ENCODE data around the gene BCL11B.

DNA sequence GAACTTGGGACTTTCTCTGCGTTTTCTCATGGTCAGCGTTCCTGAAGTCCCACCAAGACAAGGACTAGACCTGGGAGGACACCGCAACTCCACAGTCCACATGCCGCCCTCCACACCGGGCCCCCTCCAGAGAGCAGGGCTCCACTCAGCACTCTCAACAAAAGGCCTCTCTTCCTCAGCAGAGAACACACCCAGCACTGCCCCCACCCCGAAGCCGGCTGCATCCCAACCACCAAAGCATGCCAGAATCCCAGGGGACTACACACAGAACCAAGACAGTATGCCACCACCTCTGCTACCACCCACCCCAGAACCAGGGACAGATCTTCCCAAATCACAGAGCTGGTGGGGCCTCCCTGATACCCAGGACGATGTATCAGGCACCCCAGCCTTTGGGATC is 88.3 kb downstream of the BCL11B start:
- no peak for TF ChIP-seq POLR2A (IDR thresholded peaks at IDR 0.05)
- TF ChIP-seq, protein P1, sequence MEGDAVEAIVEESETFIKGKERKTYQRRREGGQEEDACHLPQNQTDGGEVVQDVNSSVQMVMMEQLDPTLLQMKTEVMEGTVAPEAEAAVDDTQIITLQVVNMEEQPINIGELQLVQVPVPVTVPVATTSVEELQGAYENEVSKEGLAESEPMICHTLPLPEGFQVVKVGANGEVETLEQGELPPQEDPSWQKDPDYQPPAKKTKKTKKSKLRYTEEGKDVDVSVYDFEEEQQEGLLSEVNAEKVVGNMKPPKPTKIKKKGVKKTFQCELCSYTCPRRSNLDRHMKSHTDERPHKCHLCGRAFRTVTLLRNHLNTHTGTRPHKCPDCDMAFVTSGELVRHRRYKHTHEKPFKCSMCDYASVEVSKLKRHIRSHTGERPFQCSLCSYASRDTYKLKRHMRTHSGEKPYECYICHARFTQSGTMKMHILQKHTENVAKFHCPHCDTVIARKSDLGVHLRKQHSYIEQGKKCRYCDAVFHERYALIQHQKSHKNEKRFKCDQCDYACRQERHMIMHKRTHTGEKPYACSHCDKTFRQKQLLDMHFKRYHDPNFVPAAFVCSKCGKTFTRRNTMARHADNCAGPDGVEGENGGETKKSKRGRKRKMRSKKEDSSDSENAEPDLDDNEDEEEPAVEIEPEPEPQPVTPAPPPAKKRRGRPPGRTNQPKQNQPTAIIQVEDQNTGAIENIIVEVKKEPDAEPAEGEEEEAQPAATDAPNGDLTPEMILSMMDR (IDR thresholded peaks at IDR 0.05): no peak
- TF ChIP-seq POLR2AphosphoS5 (IDR thresholded peaks at IDR 0.05; ENCODE audit: insufficient read depth in 1 of 2, low read depth in 1 of 2): no peak

Measured in vagina (tissue), 2 donors.